ENCODE measurements around the gene CCP110. TPM values are rescaled to one million over a fixed set of nuclear protein-coding genes. Genes with fewer than 3 reads are reported as not detected.
"Not testable (repeated sequence)": the region's sequence is repeated elsewhere in the genome, so short reads cannot be mapped to it uniquely, and the experiment has no call there.

The CCP110 gene
- total RNA-seq, 3 donors from 2014 or later (not counting 1 experiment from before 2014, with no cell fraction given), result 14.1 to 18.0 (median 17.5) TPM

GRCh38 chr16:19542138-19542821 lies 18.5 kb downstream of the CCP110 start:
- H3K27ac ChIP-seq (ENCODE audit: low read length), result no peak overlapping the region
- DNase-seq (no peak), ATAC-seq (no peak)
- Mint-ChIP-seq H3K36me3 (peaks cover 12% of the 10 kb centered on the region), H3K4me3 (no peak overlapping the region), H3K27me3 (ENCODE audit: low read depth in 2 of 2) (no peaks in the 10 kb centered on the region), H3K9me3 (peaks cover 0 to 2% of the 10 kb centered on the region in 2 donors), H3K27ac (no peak overlapping the region), H3K4me1 (no peaks in the 10 kb centered on the region)
- 92% methylated on average over 1 of the region's 3 CpGs for WGBS (ENCODE audit: insufficient coverage)
- intact Hi-C loops (cut with micrococcal nuclease), result no loop called here
- no peak for TF ChIP-seq CTCF (IDR thresholded peaks at IDR 0.05)
- H3K9me3 ChIP-seq (ENCODE audit: control insufficient read depth, insufficient read depth, low read length), result no peaks in the 10 kb centered on the region
- peaks cover 37% of the 10 kb centered on the region for H3K36me3 ChIP-seq (ENCODE audit: control insufficient read depth, insufficient read depth, low read length)
- no peaks in the 10 kb centered on the region for H3K27me3 ChIP-seq (ENCODE audit: control insufficient read depth, insufficient read depth, low read length)
- H3K4me1 ChIP-seq (ENCODE audit: control insufficient read depth, insufficient read depth, low read length), result no peaks in the 10 kb centered on the region
- H3K4me3 ChIP-seq (ENCODE audit: low read length), result no peak overlapping the region

GRCh38 chr16:19543278-19543996 lies 19.7 kb downstream of the CCP110 start:
- DNase-seq; H3K4me3 ChIP-seq (ENCODE audit: low read length); ATAC-seq; H3K27ac ChIP-seq (ENCODE audit: low read length); H3K4me1 ChIP-seq (ENCODE audit: control insufficient read depth, insufficient read depth, low read length); H3K27ac Mint-ChIP-seq; H3K27me3 Mint-ChIP-seq (ENCODE audit: low read depth in 2 of 2); H3K9me3 Mint-ChIP-seq; H3K9me3 ChIP-seq (ENCODE audit: control insufficient read depth, insufficient read depth, low read length); H3K4me3 Mint-ChIP-seq; H3K27me3 ChIP-seq (ENCODE audit: control insufficient read depth, insufficient read depth, low read length); H3K4me1 Mint-ChIP-seq; intact Hi-C loops (cut with micrococcal nuclease): not testable (repeated sequence)
- WGBS (ENCODE audit: insufficient coverage), result 83% methylated on average over 8 of the region's 10 CpGs
- peaks cover 12% of the 10 kb centered on the region for H3K36me3 Mint-ChIP-seq
- peaks cover 33% of the 10 kb centered on the region for H3K36me3 ChIP-seq (ENCODE audit: control insufficient read depth, insufficient read depth, low read length)

- Histone ChIP-seq H3K27ac (ENCODE audit: low read length) (no peak overlapping the region), H3K4me3 (ENCODE audit: low read length) (no peak overlapping the region), H3K9me3 (ENCODE audit: control insufficient read depth, insufficient read depth, low read length) (no peaks in the 10 kb centered on the region), H3K36me3 (ENCODE audit: control insufficient read depth, insufficient read depth, low read length) (peaks cover 19% of the 10 kb centered on the region), H3K4me1 (ENCODE audit: control insufficient read depth, insufficient read depth, low read length) (no peaks in the 10 kb centered on the region), H3K27me3 (ENCODE audit: control insufficient read depth, insufficient read depth, low read length) (no peaks in the 10 kb centered on the region)
- Mint-ChIP-seq H3K27me3 (ENCODE audit: low read depth in 2 of 2) (no peaks in the 10 kb centered on the region), H3K4me3 (no peak overlapping the region), H3K4me1 (no peaks in the 10 kb centered on the region), H3K27ac (no peak overlapping the region), H3K9me3 (peaks cover 0 to 2% of the 10 kb centered on the region in 2 donors), H3K36me3 (no peaks in the 10 kb centered on the region)
- ATAC-seq, result no peak
- TF ChIP-seq CTCF (IDR thresholded peaks at IDR 0.05), result no peak
- intact Hi-C loops (cut with micrococcal nuclease), result no loop called here
- WGBS (ENCODE audit: insufficient coverage), result 93% methylated on average over 3 of the region's 3 CpGs
- DNase-seq, result no peak
These were observed 24.4 kb downstream of the CCP110 start for GRCh38 chr16:19548144-19548543.

- DNase-seq (no peak), ATAC-seq (no peak)
- Histone ChIP-seq H3K4me3 (ENCODE audit: low read length) (no peak overlapping the region), H3K4me1 (ENCODE audit: control insufficient read depth, insufficient read depth, low read length) (peaks cover 5% of the 10 kb centered on the region), H3K9me3 (ENCODE audit: control insufficient read depth, insufficient read depth, low read length) (no peaks in the 10 kb centered on the region), H3K36me3 (ENCODE audit: control insufficient read depth, insufficient read depth, low read length) (peaks cover 8% of the 10 kb centered on the region), H3K27me3 (ENCODE audit: control insufficient read depth, insufficient read depth, low read length) (no peaks in the 10 kb centered on the region), H3K27ac (ENCODE audit: low read length) (no peak overlapping the region)
- TF ChIP-seq CTCF (IDR thresholded peaks at IDR 0.05), result no peak
- H3K4me3 Mint-ChIP-seq, result no peak overlapping the region
- H3K27ac Mint-ChIP-seq, result no peak overlapping the region
- H3K36me3 Mint-ChIP-seq, result no peaks in the 10 kb centered on the region
- H3K27me3 Mint-ChIP-seq (ENCODE audit: low read depth in 2 of 2), result no peaks in the 10 kb centered on the region
- intact Hi-C loops (cut with micrococcal nuclease), result no loop called here
- H3K4me1 Mint-ChIP-seq, result peaks cover under 1 to 1% of the 10 kb centered on the region in 2 donors
- H3K9me3 Mint-ChIP-seq, result no peaks in the 10 kb centered on the region
These were observed 25.9 kb downstream of the CCP110 start for GRCh38 chr16:19549673-19550072.

All from natural killer cell (primary cell).